NCI-H1417 (cell line): Measurements from ENCODE around the gene CMYA5.
"Not testable (repeated sequence)": the region's sequence is repeated elsewhere in the genome, so short reads cannot be mapped to it uniquely, and the experiment has no call there.

ENCODE experiments used
- DNase-seq, 3 experiments: peaks; one replicate each; lab custom pipeline; 2025; lab: John Stamatoyannopoulos, UW

The CMYA5 gene

DNA sequence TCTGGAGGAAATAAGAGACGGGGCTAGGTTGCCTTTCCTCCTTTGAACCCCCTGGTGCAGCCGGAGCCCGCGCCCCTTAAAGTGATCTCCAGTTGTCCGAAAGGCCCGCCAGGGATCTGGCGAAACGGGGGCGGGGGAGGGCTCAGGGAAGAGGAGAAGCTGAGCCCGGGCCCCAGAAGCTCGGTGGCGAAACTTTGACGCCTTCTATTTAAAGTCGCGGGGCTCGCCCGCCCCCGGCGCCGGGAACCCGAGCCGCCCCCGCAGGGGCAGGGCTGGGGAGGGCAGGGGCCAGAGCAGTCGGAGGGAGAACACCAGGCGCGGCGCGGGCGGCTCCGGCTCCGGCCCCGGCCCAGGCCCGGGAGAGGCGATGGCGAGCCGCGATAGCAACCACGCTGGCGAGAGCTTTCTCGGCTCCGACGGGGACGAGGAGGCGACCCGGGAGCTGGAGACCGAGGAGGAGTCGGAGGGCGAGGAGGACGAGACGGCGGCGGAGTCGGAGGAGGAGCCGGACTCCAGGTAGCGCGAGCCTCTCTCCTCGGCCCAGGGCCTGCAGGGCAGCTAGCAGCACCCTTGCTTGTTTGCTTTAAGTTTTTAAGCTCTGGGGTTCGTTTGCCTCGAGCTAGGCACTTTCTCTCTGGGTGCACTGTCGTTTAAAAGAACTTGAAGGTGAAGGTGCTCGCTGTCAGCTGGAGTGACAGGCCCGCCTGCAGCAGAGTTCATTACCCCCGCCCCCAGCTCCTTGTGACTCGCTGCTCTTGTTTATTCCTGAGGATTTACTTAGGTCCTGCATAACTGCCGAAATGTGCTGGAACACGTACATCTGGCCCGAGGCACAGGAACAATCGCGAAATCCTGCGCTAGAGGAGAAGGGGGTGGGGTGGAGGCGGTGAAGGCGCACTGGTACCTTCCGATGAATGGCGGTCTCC lies at the start of gene CMYA5:
Gene CMYA5 (plus strand): TSS at position 296 of the 926 bp plus-strand sequence. CDS start 72 bp downstream, at position 368.
- DNase-seq = no peak

GRCh38 chr5:79640571-79641055 lies 49.0 kb upstream of the CMYA5 start:
- DNase-seq = no peak

DNA sequence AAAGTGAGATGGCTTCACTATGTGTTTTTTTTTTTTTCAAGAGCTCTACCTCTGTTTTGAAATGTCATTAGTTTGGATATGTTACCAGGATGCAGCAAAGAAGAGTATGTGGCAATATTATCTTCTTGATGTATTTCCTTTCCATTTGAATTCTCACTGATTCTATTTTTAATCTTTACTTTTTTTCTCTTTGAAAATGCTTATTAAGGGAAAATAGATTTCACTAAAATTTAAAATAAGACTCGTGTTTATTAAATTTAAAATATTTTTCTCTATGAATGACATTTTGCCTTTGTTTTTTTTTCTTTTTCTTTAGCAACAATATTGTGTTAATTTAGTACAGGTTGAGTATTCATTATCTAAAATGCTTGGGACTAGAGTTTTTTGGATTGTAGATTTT lies 48.2 kb upstream of the CMYA5 start:
- DNase-seq = no peak

- DNase-seq = no peak
These were observed 47.4 kb upstream of the CMYA5 start for GRCh38 chr5:79642210-79642609.

GRCh38 chr5:79653843-79654242 lies 35.8 kb upstream of the CMYA5 start:
- DNase-seq = no peak

- no peak for DNase-seq
These were observed 26.4 kb upstream of the CMYA5 start for GRCh38 chr5:79663212-79663611.

DNA sequence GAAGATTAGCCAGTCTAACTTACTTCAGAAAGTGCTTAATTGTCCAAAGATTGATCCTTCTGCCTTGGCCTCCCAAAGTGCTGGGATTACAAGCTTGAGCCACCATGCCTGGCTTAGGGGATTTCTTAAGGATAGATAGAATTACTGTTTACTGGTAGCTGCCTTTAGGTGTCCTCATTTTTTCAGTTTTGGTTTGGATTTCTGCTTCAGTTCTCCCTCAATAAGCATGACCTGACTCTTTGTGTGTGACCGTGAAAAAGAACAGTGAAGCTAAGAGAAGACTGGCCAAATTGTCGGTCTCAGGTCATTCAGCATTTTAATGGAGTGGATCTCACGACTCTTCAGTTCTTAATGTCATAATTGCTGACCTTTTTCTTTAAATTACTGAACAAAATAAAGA lies 22.9 kb upstream of the CMYA5 start:
- no peak for DNase-seq

- no peak for DNase-seq
These were observed 17.2 kb upstream of the CMYA5 start for GRCh38 chr5:79672392-79672791.

- DNase-seq = not testable (repeated sequence)
These were observed 13.3 kb upstream of the CMYA5 start for GRCh38 chr5:79676354-79676753.

DNA sequence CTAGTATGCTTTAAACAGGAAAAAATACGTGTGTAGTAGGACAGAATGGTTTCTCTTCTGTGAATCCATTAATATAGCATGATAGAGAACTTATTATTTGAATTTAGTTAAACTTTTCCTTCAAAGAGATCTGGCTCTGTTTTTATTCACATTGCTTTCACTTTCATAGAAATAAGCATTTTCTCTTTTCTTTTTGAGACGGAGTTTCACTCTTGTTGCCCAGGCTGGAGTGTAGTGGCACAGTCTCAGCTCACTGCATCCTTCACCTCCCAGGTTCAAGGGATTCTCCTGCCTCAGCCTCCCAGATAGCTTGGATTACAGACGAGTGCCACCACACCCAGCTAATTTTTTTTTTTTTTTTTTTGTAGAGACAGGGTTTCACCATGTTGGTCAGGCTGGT lies 7.5 kb upstream of the CMYA5 start:
- not testable (repeated sequence) for DNase-seq

DNA sequence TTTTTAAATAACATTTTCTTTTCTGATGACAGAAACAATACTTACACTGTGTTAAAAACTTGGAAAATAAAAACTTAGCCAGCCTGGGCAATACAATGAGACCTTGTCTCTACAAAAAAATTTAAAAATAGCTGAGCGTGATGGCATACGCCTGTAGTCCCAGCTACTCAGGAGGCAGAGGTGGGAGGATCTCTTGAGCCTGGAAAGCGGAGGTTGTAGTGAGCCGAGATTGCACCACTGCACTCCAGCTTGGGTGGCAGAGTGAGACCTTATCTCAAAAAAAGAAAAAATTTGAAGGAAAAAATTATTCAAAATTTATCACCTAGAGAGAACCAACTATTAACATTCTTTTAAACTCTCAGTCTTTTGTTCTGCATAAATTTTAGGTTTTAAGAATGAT lies 4.9 kb upstream of the CMYA5 start:
- no peak for DNase-seq

DNA sequence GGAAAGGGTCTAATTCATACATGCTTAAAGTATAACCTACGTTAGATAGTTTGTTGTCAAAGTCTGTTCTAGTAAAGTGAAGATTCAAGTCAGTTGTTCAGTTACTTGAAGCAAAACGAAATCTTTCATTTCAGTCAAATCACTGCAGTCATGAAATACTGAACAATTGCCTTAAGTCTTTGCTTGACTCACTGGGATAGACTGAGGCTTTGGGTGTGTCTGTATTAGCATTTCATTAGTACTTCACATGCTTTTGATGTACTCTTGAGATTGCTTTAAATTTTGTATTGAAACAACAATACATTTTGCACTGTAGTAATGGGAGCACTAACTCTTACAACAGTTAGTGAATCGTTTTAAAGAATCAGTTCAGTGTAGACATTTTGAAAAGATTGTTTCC lies 4.0 kb upstream of the CMYA5 start:
- DNase-seq = no peak

DNA sequence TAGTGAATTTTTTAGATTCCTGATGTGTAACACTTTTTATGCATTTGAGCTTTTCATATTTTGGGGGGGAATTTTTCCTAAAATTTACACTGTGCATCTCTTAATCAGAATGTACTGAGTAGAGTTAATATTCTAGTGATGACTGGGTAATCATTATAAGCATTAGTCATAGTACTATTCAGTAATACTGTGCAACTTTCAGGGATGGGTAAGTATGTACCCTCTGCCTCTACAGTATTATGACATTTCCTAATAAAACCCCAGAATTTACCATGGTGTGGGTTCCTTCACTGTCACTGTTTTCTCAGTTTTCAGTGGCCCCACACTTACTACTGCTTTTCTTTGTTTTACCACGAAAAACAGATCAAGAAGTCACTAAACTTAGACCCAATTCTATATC lies 2.8 kb upstream of the CMYA5 start:
- DNase-seq = no peak

GRCh38 chr5:79687889-79688288 lies 1.7 kb upstream of the CMYA5 start:
- no peak for DNase-seq

- DNase-seq = no peak
These were observed 1.4 kb downstream of the CMYA5 start for GRCh38 chr5:79691007-79691406.

DNA sequence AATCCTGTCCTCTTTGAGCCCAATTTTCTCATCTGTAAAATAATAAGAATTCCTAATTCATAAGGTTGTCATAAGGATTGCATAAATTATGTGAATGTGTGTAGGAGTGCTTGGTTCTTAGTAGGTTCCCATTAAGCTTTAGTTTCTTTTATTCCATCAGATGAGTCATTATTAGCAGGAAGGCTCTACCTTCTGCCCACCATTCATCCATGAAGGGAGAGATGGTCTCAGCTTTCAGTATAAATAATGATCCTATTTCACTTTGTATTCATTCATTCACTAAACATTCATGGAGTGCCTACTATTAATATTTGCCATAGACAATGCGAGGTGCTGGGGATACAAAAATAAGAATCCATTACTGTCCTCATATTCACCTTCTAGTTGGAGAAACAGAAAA lies 3.0 kb downstream of the CMYA5 start:
- DNase-seq = no peak

DNA sequence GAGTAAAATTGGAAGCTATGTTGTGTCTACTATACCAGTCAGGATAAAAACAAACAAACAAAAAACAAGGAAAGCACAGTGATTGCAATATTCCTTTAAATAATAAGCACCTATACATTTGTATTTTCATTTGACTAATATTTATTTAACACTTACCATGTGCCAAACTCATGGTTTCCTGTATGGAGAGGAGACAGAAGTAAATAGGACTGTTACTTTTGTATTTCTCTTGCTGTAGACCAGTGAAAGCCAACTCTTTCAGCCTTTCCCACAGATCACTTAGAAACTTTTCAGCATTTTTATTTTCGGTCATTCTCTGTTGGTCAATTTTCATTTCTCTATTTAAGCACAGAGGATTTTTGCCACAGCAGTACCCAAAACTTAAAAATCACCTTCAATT lies 4.5 kb downstream of the CMYA5 start:
- no peak for DNase-seq

- DNase-seq = peak in 1 of 3 experiments; percentile 56
These were observed 5.0 kb downstream of the CMYA5 start for GRCh38 chr5:79694652-79695051.

DNA sequence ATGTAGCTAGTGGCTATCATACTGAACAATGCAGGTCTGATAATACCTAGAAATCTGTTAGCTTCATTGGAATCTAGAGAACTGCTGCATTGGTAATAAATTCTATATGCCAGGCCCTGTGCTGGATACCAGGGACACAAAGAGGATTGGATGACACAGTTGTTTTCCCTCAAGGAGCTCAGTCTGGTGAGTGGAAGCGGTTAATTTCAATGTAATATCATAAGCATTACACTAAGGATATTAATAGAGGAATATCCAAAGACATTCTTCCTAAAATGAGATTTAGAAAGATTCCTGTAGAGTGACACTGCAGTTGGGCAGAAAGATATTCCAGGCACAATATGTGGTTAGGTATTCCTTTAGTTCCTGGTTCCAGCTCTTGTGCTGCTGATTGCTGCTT lies 5.9 kb downstream of the CMYA5 start:
- no peak for DNase-seq

DNA sequence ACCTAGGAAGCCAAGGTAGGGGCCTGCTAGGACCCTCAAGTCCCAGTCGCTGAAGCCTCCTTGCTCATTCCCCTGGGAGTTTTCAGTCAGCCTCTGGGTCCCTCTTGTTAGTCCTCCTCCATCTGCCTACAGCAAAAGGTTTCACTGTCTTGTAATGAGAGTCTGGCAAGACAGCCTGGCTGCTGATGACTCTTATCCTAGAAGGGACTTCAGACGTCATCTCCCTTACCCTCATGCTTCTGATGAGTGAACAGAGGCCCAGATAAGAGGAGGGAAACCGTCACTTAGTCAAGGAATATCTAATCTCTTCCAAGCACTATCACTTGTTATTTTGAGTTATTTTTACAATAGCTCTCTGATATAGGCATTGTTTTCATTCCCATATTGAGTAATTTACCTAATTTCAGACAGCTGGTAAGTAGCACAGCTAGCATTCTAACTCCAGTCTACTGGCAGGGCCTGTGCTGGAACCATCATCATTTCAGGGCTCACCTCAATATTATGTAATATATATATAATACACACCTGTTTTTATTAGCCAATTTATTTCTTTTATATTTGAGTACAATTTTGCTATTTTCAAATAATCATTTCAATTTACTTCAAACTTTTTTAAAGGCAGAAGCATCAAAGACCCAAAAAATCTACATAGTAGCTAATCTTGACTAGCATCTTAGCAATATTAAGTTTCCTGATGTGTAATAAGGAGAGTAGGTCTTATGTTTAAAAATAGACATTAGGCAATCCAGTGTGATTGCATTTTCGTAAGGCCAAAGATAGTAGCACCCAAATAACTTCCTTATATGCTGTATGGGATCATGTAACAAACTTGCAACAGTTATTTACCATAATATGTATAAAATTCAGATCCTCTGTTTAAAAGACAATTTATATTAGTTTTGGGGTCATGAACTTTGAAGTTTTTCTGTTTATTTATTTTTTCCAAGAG lies 7.9 kb downstream of the CMYA5 start:
- DNase-seq = no peak

- DNase-seq = no peak
These were observed 10.2 kb downstream of the CMYA5 start for GRCh38 chr5:79699763-79700400.
